Measurements from ENCODE around the gene MAML1. TPM values are rescaled to one million over a fixed set of nuclear protein-coding genes. Genes with fewer than 3 reads are reported as not detected.
A peak's percentile ranks its signal among the peaks of the same experiment; 100 is the strongest.
"Not testable (repeated sequence)": the region's sequence is repeated elsewhere in the genome, so short reads cannot be mapped to it uniquely, and the experiment has no call there.

Gene MAML1, protein sequence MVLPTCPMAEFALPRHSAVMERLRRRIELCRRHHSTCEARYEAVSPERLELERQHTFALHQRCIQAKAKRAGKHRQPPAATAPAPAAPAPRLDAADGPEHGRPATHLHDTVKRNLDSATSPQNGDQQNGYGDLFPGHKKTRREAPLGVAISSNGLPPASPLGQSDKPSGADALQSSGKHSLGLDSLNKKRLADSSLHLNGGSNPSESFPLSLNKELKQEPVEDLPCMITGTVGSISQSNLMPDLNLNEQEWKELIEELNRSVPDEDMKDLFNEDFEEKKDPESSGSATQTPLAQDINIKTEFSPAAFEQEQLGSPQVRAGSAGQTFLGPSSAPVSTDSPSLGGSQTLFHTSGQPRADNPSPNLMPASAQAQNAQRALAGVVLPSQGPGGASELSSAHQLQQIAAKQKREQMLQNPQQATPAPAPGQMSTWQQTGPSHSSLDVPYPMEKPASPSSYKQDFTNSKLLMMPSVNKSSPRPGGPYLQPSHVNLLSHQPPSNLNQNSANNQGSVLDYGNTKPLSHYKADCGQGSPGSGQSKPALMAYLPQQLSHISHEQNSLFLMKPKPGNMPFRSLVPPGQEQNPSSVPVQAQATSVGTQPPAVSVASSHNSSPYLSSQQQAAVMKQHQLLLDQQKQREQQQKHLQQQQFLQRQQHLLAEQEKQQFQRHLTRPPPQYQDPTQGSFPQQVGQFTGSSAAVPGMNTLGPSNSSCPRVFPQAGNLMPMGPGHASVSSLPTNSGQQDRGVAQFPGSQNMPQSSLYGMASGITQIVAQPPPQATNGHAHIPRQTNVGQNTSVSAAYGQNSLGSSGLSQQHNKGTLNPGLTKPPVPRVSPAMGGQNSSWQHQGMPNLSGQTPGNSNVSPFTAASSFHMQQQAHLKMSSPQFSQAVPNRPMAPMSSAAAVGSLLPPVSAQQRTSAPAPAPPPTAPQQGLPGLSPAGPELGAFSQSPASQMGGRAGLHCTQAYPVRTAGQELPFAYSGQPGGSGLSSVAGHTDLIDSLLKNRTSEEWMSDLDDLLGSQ
- total RNA-seq (10.5 TPM), polyA plus RNA-seq (13.3 TPM)
- long read RNA-seq, donor 1, partial matches to known transcripts = 0 of 2 reads
- long read RNA-seq, donor 1, other reads (novel, unspliced or antisense) = 0 of 2 reads
- long read RNA-seq, donor 2 = 0 reads
- long read RNA-seq, donor 3, partial matches to known transcripts = 24 of 24 reads
- long read RNA-seq, donor 3, other reads (novel, unspliced or antisense) = 0 of 24 reads
- long read RNA-seq, donor 4, full-length matches to known transcripts = 4 of 4 reads
- long read RNA-seq, donor 4, partial matches to known transcripts = 0 of 4 reads
- long read RNA-seq, donor 4, other reads (novel, unspliced or antisense) = 0 of 4 reads
- long read RNA-seq, donor 5, partial matches to known transcripts = 24 of 26 reads
- long read RNA-seq, donor 5, other reads (novel, unspliced or antisense) = 0 of 26 reads
- long read RNA-seq, donor 6, full-length matches to known transcripts = 4 of 17 reads
- long read RNA-seq, donor 6, partial matches to known transcripts = 13 of 17 reads
- long read RNA-seq, donor 6, other reads (novel, unspliced or antisense) = 0 of 17 reads
- long read RNA-seq, donor 7, partial matches to known transcripts = 13 of 16 reads
- long read RNA-seq, donor 7, other reads (novel, unspliced or antisense) = 0 of 16 reads
- long read RNA-seq, donor 8, partial matches to known transcripts = 0 of 3 reads
- long read RNA-seq, donor 8, other reads (novel, unspliced or antisense) = 0 of 3 reads
- long read RNA-seq, donor 9, full-length matches to known transcripts = 1 of 6 reads
- long read RNA-seq, donor 9, partial matches to known transcripts = 5 of 6 reads
- long read RNA-seq, donor 9, other reads (novel, unspliced or antisense) = 0 of 6 reads
- long read RNA-seq, donor 10, full-length matches to known transcripts = 3 of 17 reads
- long read RNA-seq, donor 10, partial matches to known transcripts = 14 of 17 reads
- long read RNA-seq, donor 10, other reads (novel, unspliced or antisense) = 0 of 17 reads

DNA sequence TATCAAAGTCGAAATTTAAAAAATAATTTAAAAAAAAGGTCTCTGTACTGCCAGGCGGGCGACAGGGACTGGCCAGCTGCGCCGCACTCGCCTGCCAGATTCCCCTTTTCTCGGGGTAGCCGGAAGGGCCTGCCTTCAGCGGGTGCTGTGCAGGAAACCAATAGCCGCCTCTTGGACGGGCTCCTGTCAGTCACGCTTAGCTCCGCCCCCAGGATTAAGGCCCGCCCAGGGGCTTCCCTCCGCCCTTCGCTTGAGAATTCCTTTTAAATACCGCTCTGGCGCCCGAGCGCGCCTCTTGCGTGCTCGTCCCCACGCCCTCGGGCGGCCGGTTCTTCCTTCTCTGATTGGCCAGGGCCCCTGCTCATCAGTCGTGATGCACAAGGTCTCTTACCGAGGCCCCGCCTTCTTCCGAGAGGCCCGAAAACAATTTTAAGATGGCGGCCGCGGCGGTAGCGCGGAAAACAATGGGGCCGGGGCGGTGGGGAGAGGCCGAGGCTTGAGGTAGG lies at the start of gene MAML1:
MAML1 (plus strand) TSS at position 411 of the 506 bp plus-strand sequence. CDS start 291 bp downstream, outside the sequence.
- Histone ChIP-seq H3K4me1 (ENCODE audit: control insufficient read depth in 2 of 2, insufficient read depth in 2 of 2, low read length in 2 of 2) (peaks cover 10 to 14% of the 10 kb centered on the region in 2 donors), H3K4me3 (ENCODE audit: low read length in 2 of 2) (peak within 1 kb of the TSS; percentile 94 to 96), H3K36me3 (ENCODE audit: control insufficient read depth in 2 of 2, insufficient read depth in 2 of 2, low read length in 1 of 2) (peaks cover 11 to 40% of the 10 kb centered on the region in 2 donors), H3K27ac (ENCODE audit: low read depth in 1 of 2, low read length in 1 of 2) (peak within 1 kb of the TSS; percentile 75 to 95), H3K27me3 (ENCODE audit: control insufficient read depth in 2 of 2, insufficient read depth in 1 of 2, low read length in 1 of 2) (no peaks in the 10 kb centered on the region), H3K9me3 (ENCODE audit: control insufficient read depth in 2 of 2, insufficient read depth in 1 of 2, low read length in 1 of 2) (no peaks in the 10 kb centered on the region)
- WGBS = under 1% methylated on average over 41 of the region's 41 CpGs
- DNase-seq (ENCODE audit: low read depth in 6 of 9, low spot score in 9 of 9) = peak; percentile 97 to 100 (median 100)

DNA sequence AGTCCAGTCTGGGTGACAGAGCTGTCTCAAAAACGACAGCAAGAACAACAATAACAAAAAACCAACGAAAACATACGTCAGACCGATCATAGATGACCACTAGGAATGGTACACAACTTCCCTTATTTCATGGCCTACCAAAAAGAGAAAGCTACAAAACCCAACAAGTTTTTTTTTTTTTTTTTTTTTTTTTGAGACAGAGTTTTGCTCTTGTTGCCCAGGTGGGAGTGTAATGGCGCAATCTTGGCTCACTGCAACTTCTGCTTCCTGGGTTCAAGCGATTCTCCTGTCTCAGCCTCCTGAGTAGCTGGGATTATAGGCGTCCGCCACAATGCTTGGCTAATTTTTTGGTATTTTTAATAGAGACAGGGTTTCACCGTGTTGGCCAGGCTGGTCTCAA lies 43.4 kb upstream of the MAML1 start:
- not testable (repeated sequence) for H3K27ac ChIP-seq (ENCODE audit: low read depth in 1 of 2, low read length in 1 of 2); H3K9me3 ChIP-seq (ENCODE audit: control insufficient read depth in 2 of 2, insufficient read depth in 1 of 2, low read length in 1 of 2); H3K36me3 ChIP-seq (ENCODE audit: control insufficient read depth in 2 of 2, insufficient read depth in 2 of 2, low read length in 1 of 2); H3K4me1 ChIP-seq (ENCODE audit: control insufficient read depth in 2 of 2, insufficient read depth in 2 of 2, low read length in 2 of 2); DNase-seq (ENCODE audit: low read depth in 6 of 9, low spot score in 9 of 9); H3K27me3 ChIP-seq (ENCODE audit: control insufficient read depth in 2 of 2, insufficient read depth in 1 of 2, low read length in 1 of 2); H3K4me3 ChIP-seq (ENCODE audit: low read length in 2 of 2)
- 85% methylated on average over 9 of the region's 9 CpGs for WGBS

DNA sequence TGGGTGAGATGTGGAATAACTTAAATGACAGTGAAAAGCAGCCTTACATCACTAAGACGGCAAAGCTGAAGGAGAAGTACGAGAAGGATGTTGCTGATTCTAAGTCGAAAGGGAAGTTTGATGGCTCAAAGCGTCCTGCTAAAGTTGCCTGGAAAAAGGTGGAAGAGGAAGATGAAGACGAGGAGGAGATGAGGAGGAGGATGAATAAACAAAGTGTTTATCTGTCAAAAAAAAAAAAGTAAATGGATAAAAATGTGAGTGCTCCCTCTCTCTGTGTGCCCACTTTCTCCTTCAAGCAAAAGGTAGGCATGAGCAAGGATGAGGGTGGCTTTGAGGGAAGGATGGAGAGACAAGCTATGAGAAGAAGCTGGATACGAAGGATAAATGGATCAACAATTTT lies 38.1 kb upstream of the MAML1 start:
- WGBS = 97% methylated on average over 6 of the region's 6 CpGs
- no peaks in the 10 kb centered on the region for H3K36me3 ChIP-seq (ENCODE audit: control insufficient read depth in 2 of 2, insufficient read depth in 2 of 2, low read length in 1 of 2)

DNA sequence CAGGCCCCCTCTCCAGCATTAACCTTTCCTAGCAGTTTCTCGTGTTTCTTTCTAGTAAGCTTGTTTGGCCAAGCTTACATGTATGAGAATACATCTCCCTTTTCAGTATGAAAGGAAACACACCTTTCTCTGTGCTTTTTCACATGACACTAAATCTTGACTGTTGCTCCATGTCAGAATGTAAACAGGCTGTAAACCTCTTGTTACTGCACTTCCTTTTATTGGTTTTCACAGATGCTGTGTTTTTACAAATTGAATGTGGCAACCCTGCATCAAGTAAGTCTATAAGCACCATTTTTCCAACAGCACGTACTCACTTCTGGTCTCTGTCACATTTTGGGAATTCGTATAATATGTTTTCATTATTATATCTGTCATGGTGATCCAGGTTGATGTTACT lies 36.0 kb upstream of the MAML1 start:
- Histone ChIP-seq H3K4me3 (ENCODE audit: low read length in 2 of 2) (no peak overlapping the region), H3K36me3 (ENCODE audit: control insufficient read depth in 2 of 2, insufficient read depth in 2 of 2, low read length in 1 of 2) (peaks cover 0 to 7% of the 10 kb centered on the region in 2 donors), H3K27ac (ENCODE audit: low read depth in 1 of 2, low read length in 1 of 2) (peak overlapping the region; percentile 22 to 27), H3K27me3 (ENCODE audit: control insufficient read depth in 2 of 2, insufficient read depth in 1 of 2, low read length in 1 of 2) (no peaks in the 10 kb centered on the region), H3K9me3 (ENCODE audit: control insufficient read depth in 2 of 2, insufficient read depth in 1 of 2, low read length in 1 of 2) (no peaks in the 10 kb centered on the region), H3K4me1 (ENCODE audit: control insufficient read depth in 2 of 2, insufficient read depth in 2 of 2, low read length in 2 of 2) (peaks cover 13 to 21% of the 10 kb centered on the region in 2 donors)
- WGBS = 91% methylated on average over 3 of the region's 3 CpGs
- peak in 1 of 9 donors; percentile 29 for DNase-seq (ENCODE audit: low read depth in 6 of 9, low spot score in 9 of 9)

More for the DNA sequence above, 38.1 kb upstream of the MAML1 start:
- Histone ChIP-seq H3K27me3 (ENCODE audit: control insufficient read depth in 2 of 2, insufficient read depth in 1 of 2, low read length in 1 of 2) (no peaks in the 10 kb centered on the region), H3K27ac (ENCODE audit: low read depth in 1 of 2, low read length in 1 of 2) (no peak overlapping the region), H3K4me1 (ENCODE audit: control insufficient read depth in 2 of 2, insufficient read depth in 2 of 2, low read length in 2 of 2) (peaks cover 9 to 17% of the 10 kb centered on the region in 2 donors), H3K9me3 (ENCODE audit: control insufficient read depth in 2 of 2, insufficient read depth in 1 of 2, low read length in 1 of 2) (no peaks in the 10 kb centered on the region), H3K4me3 (ENCODE audit: low read length in 2 of 2) (no peak overlapping the region)
- DNase-seq (ENCODE audit: low read depth in 6 of 9, low spot score in 9 of 9) = no peak

DNA sequence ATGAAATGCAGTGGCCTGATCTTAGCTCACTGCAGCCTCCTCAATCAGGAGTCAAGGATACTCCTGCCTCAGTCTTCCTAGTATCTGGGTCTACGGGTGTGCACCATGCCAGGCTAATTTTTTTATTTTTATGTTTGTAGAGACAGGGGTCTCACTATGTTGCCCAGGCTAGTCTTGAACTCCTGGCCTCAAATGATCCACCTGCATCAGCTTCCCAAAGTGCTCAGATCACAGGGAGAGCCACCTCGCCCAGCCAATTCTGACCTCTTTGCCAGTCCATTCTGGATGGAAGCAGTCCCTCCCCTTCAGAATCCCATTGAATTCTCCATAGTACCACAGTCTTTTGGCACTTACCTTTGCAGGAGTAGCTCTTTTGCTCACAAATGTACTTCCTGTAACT lies 35.5 kb upstream of the MAML1 start:
- peaks cover 0 to 11% of the 10 kb centered on the region in 2 donors for H3K36me3 ChIP-seq (ENCODE audit: control insufficient read depth in 2 of 2, insufficient read depth in 2 of 2, low read length in 1 of 2)
- no peaks in the 10 kb centered on the region for H3K27me3 ChIP-seq (ENCODE audit: control insufficient read depth in 2 of 2, insufficient read depth in 1 of 2, low read length in 1 of 2)
- H3K27ac ChIP-seq (ENCODE audit: low read depth in 1 of 2, low read length in 1 of 2) = peak overlapping the region in 1 of 2 donors; percentile 57
- no peaks in the 10 kb centered on the region for H3K9me3 ChIP-seq (ENCODE audit: control insufficient read depth in 2 of 2, insufficient read depth in 1 of 2, low read length in 1 of 2)
- no peak for DNase-seq (ENCODE audit: low read depth in 6 of 9, low spot score in 9 of 9)
- WGBS = 98% methylated on average over 2 of the region's 2 CpGs
- H3K4me3 ChIP-seq (ENCODE audit: low read length in 2 of 2) = no peak overlapping the region
- H3K4me1 ChIP-seq (ENCODE audit: control insufficient read depth in 2 of 2, insufficient read depth in 2 of 2, low read length in 2 of 2) = peaks cover 13 to 24% of the 10 kb centered on the region in 2 donors

DNA sequence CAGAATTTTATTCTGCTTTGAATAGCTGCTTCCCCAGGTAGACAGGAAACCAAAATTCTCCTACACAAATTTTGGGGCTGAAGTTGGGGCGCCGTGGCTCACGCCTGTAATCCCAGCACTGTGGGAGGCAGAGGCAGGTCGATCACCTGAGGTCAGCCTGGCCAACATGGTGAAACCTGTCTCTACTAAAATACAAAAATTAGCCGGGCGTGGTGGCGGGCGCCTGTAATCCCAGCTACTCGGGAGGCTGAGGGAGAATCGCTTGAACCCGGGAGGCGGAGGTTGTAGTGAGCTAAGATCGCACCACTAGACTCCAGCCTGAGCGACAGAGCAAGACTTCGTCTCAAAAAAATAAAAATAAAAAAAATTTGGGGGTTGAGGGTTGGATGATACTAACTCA lies 35.1 kb upstream of the MAML1 start:
- peaks cover 0 to 15% of the 10 kb centered on the region in 2 donors for H3K36me3 ChIP-seq (ENCODE audit: control insufficient read depth in 2 of 2, insufficient read depth in 2 of 2, low read length in 1 of 2)
- peak overlapping the region; percentile 98 for H3K27ac ChIP-seq (ENCODE audit: low read depth in 1 of 2, low read length in 1 of 2)
- WGBS = 97% methylated on average over 15 of the region's 15 CpGs
- peak overlapping the region; percentile 90 to 95 for H3K4me3 ChIP-seq (ENCODE audit: low read length in 2 of 2)
- H3K4me1 ChIP-seq (ENCODE audit: control insufficient read depth in 2 of 2, insufficient read depth in 2 of 2, low read length in 2 of 2) = peaks cover 13 to 24% of the 10 kb centered on the region in 2 donors
- H3K9me3 ChIP-seq (ENCODE audit: control insufficient read depth in 2 of 2, insufficient read depth in 1 of 2, low read length in 1 of 2); DNase-seq (ENCODE audit: low read depth in 6 of 9, low spot score in 9 of 9); H3K27me3 ChIP-seq (ENCODE audit: control insufficient read depth in 2 of 2, insufficient read depth in 1 of 2, low read length in 1 of 2): not testable (repeated sequence)

DNA sequence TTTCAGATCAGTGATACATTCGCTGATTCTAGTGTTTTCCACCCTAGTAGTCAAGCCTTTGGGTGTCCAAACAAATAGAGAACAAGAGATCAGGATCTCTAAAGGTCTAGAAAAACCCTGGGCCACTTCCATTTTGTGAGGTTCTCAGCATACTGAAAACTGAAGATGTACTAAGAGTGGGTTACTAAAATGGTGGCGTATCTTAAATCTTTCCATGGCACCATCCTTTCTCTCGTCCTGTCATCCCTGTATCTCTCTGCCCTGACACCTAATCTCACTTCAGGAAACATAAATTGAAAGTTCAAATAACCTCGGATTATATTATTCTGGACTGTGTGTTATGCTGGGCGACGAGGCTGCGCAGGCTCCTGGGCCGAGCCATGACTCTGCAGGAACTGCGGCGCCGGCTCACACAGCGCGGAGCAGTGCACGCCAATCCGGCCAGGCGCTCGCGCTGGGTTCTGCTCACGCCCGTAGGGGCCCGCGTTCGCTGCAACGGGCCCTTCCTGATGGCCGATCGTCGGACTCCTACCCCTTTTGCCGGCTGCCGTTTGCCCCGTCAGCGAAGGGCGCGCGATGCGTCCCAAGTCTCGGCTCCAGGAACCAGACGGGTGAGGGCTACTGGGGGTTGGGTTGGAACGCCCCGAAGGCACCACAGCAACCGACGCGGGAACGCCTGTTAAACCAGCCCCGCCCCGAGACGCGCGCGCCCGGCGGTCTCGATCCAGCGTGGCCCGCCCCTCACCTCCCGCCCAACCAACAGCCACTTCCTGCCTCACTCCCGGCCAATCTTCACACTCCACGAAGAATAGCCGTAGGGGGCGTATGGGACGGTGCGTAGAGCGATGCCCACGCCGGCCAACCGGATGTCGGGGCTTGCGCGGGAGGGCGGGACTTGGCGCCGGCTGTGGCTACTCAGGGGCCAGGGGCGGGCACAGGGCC lies 34.4 kb upstream of the MAML1 start:
- H3K4me1 ChIP-seq (ENCODE audit: control insufficient read depth in 2 of 2, insufficient read depth in 2 of 2, low read length in 2 of 2) = peaks cover 13 to 24% of the 10 kb centered on the region in 2 donors
- H3K4me3 ChIP-seq (ENCODE audit: low read length in 2 of 2) = peak overlapping the region; percentile 94 to 95
- peaks cover 0 to 4% of the 10 kb centered on the region in 2 donors for H3K9me3 ChIP-seq (ENCODE audit: control insufficient read depth in 2 of 2, insufficient read depth in 1 of 2, low read length in 1 of 2)
- H3K36me3 ChIP-seq (ENCODE audit: control insufficient read depth in 2 of 2, insufficient read depth in 2 of 2, low read length in 1 of 2) = peaks cover 0 to 20% of the 10 kb centered on the region in 2 donors
- WGBS = 2% methylated on average over 72 of the region's 72 CpGs
- no peaks in the 10 kb centered on the region for H3K27me3 ChIP-seq (ENCODE audit: control insufficient read depth in 2 of 2, insufficient read depth in 1 of 2, low read length in 1 of 2)
- DNase-seq (ENCODE audit: low read depth in 6 of 9, low spot score in 9 of 9) = peak; percentile 96 to 99 (median 99)
- H3K27ac ChIP-seq (ENCODE audit: low read depth in 1 of 2, low read length in 1 of 2) = peak overlapping the region; percentile 98

Measured in thymus (tissue), 14 donors.